GM21526 (cell line): ENCODE data around the gene CCNY.

Source experiments
- ATAC-seq: cut with Tn5 transposase; IDR thresholded peaks from one replicate; pipeline ENCODE4 v1.9.1; 2021; ENCODE audit warnings: moderate library complexity; ENCODE audit not compliant: unreplicated experiment, low FRiP score

Gene CCNY

DNA sequence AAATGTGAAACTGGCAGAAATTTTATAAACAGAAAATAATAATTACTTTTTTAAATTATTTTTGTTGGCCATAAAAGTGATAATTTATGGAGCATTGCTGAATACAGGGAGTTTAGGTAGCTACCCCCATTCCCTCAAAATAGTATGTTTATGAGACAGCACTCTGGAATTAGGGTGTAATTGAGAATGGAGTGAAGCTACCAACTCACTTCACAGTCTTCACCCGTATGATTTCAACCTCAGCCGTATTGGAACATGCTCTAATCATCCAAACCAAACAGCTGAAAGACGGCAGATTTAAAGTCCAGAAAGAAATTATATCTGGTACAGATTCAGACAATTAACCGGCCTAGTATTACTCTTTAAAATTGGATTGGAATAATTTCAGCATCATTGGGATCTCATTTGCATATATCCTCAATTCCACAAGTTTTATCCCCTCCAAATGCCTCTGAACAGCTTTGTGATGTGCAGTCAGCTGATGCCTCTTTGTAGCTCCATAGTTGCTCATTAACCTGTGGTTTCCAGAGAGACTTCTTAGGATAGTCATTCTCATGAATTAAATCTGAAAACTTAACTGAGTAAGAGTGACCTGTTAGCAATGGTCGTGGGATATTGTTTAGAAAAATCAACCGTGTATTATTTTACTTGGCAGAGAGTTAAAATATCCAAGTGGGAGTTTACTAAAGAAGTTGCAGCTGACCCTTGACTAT, 209.7 kb downstream of the CCNY start:
- ATAC-seq, result no peak

DNA sequence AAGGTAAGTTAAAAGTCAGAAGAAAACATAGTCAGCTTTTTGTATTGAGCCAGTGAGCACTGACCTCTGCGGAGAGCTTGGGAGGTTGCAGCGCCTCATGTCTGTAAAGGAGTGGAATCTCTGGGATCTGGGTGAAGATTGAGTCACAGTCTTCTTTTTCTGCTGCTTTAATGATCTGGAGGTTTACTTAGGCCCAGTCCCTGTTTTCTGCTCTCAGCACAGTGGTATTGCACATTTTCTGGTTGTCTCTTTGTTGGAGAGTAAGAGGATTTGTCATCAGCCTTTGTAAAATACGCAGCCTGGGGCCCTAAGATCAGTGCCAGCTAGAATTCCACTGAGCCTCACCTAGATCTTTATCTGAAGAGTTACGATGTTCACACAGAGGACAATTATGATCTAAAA, 210.5 kb downstream of the CCNY start:
- no peak for ATAC-seq

DNA sequence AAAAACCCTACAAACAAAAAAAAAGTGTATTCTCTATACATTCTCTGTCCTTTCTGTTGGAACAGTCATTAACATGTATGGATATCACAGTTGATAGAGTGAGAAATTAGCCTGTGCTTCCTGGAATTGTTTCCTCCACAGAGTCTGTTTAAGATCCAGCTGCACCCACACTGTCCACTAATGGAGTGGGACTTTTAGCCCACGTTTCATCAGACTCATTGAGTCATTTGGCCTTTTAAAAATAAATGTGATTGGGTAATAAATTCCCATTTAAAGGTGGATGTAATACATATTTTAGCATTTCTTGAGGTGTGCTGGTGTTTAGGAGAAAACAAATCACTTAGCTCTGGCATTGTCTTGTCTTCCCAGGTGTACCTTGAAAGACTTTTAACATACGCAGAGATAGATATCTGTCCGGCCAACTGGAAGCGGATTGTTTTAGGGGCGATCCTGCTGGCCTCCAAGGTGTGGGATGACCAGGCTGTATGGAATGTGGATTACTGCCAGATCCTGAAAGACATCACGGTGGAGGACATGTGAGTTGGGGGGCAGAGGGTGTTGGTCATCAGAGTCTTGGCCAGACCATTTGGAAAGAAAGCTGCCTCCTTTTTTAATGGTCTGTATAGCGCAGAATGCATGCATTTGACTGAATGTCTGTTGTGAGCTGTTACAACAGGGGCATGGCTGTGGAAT, 216.5 kb downstream of the CCNY start:
- no peak for ATAC-seq

DNA sequence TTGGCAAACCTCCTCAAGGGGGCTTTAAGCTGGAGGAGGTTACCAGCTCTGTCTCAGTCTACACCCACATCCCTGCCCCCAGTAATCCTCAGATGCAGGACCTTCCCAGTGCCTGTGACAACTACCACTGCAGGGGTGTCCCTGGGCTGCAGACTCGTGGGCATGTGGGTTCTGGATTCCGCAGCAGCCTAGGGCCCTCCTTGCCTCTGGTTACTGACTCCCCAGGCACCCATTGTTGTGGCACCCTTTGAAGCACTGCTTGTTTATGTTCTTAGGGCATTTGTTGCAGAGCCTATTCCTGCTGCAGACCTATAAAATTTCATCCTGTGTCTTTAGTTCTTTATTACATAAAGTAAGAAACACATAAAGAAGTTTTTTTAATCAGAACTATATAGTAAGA, 217.7 kb downstream of the CCNY start:
- no peak for ATAC-seq

DNA sequence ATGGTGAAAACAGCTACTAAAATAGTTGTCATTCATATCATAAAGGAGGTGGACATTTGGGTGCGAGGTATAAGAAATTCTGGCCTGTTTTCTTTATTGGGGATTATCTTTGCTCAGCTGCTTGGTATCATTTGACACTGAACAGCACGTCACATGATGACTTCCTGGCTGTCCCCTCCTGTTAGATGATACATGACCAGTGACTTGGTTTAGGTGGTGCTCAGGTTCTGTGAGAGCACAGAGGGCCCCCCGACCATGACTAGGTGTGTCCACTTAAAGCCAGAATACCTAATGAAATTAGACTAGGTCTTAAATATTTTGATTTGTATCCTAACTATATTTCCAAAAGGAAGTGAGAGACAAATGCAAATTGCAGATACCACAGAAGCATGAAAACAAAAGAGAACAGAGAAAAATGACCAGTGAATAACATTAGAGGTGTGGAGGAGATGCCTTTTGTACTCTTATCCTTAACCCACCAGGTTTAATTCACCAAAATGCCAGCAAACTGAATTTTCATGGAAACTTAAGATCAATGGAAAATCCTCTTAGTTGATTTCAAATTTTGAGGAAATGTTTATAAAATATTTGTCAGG, 218.2 kb downstream of the CCNY start:
- ATAC-seq, result no peak

DNA sequence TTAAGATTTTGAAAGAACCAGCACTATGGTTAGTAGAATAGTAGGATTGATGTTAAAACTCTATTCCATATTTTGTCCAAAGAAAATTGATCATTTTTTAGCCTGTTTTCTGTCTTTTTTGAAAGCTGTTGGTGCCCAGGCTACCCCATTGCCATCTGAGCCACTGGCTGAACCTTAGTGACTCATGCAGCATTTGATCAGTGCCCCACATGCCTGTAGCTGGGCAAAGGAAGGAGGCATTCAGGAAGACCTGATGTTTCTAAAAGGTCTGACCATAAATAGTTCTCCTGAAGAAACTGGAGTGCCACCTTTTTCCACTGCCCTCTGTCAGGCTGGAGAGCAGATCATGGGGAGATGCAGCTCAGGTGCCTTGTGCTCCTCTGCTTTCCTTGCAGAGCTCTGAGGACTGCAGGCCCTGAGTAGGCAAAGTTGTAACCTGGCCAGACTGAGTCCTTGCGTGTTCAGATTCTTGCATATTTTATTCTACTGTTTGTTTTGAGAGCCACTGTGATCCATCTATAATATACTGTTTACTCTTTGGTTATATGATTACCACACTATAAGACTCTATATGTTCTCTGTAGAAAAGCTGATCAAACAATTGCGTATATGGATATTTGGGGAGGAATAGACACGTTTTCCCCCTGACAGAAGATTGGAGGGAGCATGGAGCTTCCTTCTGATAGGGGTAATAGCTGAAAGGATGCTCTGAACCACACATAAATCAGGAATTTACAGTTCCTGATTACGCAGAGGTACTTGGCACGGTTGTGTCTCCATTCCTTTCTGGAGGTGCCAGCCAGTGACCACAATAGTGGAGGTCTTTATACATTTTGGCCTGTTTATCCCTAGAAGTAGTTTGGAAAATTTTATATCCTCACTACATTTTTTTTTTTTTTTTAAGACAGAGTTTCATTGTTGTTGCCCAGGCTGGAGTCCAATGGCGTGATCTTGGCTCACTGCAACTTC, 219.9 kb downstream of the CCNY start:
- ATAC-seq, result no peak

DNA sequence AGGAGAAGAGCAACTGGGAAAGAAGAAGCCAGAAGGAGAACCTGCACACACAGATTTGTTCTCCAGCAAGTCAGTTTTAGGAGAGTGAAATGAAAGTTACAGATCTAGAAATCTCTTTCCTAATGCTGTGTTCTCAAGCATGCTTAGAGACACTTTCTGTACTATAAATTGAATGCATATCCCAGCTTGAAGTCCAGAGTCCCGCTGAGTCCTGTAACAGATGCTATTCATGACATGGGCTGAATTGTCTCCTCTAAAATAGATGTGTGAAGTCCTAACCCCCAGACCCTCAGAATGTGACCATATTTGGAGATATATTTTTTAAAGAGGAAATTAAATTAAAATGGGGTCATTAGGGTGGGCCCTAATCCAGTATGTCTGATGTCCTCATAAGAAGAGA, 222.0 kb downstream of the CCNY start:
- no peak for ATAC-seq

DNA sequence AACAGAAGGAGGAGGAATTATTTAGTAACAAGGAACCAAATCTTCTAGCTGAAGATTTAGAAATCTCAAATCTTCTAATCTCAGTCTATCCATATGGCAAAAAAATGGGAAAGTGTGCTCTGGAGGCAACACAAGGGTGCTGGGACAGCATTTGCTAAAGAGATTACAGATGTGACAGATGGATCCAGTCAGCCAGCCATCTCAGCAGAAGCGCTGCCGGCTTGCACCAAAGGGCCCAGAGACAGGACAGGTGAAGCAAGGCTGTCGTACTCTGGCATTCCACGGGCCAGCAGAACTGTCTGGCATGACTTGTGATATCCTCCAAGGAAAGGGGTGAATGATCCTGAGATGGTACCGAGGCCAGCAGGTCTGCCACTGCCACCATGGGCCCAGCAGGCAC, 223.1 kb downstream of the CCNY start:
- ATAC-seq, result no peak

DNA sequence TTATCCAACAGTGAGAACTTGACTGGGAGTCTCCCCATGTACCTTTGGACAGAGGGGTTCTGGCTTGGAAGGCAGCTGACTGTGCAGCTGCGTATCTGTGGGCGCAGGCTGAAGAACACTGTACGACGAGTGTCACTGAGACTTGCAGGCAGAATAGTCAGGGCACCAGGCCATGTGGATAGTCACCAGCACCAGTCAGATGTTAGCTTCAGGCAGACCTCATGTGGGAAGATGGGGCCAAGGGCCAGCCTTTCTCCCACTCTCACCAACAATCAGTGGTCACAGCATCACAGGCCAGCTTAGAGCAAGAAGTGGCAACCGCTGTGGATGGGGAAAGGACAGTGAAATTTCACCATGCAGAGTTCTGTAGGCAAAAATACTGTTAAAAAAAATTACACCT, 225.4 kb downstream of the CCNY start:
- ATAC-seq, result no peak

DNA sequence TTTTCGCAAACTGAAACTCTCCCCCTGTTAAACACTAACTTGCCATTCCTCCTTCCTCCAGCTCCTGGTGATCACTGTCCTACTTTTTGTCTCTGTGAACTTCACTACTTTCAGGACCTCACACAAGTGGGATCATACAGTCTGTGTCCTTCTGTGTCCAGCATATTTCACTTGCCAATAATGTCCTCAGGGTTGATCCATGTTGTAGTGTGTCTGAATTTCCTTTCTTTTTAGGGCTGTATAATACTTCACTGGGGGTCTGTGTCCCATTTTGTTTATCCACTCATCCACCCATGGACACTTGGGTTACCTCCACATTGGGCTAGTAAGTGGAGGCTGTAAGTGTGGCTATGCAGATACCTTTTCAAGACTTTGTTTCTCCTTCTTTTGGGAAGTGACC, 226.1 kb downstream of the CCNY start:
- ATAC-seq, result no peak

DNA sequence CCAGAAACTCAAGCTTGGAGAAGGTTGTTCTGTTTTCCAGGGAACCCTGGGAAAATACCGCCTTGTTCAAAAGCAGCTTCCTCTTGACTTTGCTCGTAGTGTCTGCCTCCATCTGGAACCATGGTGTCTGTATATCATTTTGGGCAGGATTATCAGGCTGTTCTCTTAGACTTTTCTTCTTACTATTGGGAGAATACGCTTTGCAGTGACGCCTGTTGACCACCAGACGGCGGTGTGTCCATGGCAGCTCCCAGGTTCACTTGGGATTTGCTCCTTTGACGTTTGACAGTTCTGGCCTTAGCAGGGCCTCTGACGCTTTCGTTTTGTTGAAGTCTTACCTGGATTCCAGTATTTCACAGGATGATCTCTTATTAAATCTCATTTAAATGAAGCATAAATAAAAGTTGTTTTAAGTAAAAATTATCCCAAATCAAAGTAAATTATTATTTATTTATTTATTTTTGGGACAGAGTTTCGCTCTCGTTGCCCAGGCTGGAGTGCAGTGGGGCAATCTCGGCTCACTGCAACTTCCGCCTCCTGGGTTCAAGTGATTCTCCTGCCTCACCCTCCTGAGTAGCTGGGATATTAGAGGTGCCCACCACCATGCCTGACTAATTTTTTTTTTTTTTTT, 227.1 kb downstream of the CCNY start:
- ATAC-seq, result peak; percentile 76

DNA sequence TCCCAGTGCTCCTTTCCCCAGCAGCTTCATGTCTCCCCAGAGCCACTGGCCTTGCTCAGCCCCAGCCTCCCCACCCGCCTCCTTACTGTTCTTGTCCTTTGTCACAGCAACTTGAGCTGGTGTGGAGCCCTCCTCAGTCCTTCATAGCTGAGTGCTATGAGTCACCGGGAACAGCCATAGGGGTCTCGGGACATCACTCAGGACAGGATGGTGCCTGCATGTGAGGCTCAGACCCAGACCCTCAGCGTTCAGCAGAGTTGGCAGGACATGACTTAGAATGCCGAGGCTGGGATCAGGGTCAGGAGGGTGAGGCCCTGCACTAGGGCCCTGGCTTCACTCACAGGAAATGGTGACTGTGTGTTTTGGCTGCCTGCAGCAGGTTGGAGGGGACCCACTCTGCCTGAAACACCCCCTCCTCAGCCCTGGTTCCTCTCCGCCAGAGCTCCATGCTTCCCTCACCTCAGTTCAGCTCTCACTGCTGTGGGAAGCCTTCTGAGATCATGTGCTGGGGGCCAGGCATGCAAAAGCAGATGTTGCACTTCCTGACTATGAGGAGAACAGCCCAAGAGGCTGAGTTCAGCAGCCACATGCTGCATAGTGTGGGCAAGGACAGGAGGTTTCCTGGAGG, 228.1 kb downstream of the CCNY start:
- ATAC-seq, result no peak

DNA sequence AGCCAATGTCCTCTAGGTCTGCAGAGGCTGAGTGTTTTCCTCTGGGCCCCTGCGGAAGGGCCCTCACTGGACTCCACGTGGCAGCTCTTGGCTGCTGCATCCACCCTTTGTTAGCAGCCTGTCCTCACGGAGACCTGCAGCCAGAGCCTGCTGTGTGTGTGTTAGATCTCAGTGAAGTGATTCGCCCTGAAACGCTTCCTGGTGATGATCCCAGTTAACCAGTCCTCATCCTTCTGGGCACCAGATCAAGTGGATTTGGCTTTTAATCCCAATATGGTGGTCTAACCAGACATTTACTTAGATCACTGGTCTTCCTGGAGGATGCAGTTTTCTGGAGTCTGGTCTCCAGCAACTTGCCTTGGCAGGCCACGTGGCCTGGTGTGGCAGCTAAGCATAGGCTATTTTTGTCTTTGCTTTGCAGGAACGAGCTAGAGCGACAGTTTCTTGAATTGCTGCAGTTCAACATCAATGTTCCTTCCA, 229.3 kb downstream of the CCNY start:
- ATAC-seq, result no peak

DNA sequence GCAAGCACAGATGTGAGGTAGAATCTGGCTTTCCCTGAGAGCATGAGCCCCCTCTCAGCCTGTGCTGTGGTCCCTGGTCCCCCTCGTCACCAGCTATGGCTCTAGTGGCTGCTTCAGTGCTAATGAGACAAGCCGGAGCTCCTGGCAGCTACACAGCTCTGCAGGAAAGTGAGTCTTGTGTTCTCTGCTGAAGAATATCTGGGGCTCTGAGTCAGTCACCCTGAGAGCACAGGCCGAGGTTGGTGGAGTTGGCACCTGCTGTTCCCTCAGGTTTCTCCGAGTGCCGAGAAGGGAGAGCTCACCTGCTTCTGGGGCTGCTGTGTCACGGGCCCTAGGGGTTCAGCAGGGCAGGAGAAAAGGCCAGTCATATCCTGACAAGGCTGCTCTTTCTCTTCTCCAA, 231.6 kb downstream of the CCNY start:
- no peak for ATAC-seq

DNA sequence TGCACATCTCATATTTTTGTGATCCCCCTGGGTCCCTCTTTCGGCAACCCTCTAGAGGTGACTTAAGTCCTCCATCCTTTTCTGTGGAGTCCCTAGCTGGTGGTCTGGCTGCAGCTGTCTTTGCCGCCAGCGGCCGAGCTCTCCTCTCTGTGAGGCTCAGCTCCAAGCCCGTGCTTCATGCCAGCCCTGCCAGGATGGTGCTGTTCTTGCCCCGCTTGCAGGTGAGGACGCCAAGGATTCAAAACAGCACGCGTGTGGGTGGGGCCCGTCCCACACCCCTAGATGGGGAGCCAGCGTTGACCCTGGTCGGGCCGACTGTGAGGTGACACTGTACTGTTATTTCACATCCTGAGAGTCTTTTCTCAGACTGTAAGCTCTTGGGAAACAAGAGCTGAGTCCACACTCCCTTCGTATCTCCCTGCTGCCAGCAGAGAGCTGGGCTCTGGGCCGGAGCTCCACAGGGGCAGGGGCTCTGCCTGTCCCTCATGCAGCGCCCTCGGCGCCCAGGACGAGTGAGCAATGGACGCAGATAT, 232.2 kb downstream of the CCNY start:
- no peak for ATAC-seq

DNA sequence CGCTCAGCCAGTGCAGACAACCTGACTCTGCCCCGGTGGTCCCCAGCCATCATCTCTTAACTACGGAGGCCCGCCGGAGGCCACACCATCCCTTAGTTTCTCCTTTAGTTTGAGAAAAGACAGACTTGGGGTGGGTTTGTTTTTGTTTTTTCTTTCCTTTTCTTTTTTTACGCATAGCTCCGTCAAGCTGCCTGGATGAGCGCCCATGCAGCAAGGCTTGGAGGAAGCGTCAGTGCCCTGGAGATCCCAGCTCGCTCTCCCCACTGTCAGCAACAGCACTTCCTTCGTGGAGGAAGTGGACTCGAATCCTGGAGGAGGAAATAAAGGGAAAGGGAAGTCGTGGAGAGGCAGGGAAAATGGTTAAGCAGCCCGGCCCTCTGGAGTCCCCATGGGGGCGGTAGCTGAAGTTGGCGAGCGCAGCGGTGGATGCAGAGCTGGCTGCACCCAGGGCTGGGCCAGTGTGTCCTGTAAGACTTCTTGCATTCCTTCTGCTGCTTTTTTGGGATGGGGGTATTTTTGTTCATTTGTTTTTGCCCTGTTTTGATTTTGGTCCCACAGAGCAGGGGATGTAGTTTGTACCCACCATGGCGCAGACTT, 232.9 kb downstream of the CCNY start:
- ATAC-seq, result no peak

DNA sequence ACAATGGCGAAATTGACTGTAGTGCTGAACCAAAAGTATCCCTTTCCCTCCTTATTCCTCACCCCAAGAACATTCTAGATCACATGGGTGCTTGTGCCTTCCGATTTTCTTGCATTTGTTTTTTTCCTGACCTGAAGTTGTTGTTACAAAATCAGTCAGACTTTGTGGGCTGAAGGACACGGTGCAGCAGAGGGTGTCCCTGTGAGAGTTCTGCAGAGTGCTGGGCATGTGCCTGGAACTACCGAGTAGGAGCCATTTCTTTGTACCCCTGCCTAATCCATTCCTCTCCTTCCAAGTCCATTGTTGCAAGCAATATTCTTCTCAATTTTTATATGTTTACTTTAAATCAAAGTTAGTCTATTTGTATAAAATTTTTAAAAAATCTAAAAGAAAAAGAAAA, 233.5 kb downstream of the CCNY start:
- ATAC-seq, result no peak

DNA sequence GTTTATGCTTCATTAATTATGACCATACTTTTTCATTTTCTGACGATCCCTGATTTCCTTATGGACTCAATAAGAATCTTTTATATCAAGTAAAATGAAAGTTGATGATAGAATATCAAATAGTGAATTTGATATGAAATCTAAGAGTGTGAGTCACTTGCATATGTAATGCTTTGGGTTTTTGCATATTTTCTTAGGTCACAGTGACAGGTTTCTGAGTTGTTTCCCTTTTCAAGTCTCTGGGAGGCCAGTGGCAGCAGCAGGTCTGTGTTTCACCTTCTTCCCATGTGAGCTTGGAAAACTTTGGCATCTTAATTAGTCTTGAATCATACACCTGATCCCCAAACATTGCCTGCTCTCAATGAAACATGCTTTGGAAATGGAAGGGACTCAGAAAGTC, 234.1 kb downstream of the CCNY start:
- no peak for ATAC-seq

DNA sequence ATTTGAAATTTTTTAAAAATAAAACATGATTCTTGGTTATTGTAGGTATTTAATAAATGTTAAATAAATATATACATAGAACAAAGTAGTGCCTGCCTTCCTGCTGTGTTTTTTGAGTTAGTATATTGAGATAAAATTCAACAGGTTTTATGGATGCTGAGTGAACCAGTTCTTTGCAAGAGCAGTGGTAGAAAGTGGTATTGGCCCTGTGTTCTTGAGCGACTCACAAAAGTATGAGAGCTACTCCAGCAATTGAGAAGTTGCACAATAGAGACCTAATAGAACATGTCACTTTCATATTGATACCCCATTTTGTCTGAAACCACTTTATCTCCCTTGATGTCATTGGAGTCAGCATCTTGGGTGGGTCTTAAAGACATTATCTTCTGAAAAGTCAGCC, 236.3 kb downstream of the CCNY start:
- no peak for ATAC-seq
